ELF-1 (cell line): ENCODE measurements around the gene FAM20C.
"Not testable (repeated sequence)": the region's sequence is repeated elsewhere in the genome, so short reads cannot be mapped to it uniquely, and the experiment has no call there.

Source experiments
- DNase-seq: peaks from one replicate; pipeline ENCODE4 v3.0.0-alpha.2; 2016; ENCODE audit warnings: low read depth, low spot score

Gene FAM20C

DNA sequence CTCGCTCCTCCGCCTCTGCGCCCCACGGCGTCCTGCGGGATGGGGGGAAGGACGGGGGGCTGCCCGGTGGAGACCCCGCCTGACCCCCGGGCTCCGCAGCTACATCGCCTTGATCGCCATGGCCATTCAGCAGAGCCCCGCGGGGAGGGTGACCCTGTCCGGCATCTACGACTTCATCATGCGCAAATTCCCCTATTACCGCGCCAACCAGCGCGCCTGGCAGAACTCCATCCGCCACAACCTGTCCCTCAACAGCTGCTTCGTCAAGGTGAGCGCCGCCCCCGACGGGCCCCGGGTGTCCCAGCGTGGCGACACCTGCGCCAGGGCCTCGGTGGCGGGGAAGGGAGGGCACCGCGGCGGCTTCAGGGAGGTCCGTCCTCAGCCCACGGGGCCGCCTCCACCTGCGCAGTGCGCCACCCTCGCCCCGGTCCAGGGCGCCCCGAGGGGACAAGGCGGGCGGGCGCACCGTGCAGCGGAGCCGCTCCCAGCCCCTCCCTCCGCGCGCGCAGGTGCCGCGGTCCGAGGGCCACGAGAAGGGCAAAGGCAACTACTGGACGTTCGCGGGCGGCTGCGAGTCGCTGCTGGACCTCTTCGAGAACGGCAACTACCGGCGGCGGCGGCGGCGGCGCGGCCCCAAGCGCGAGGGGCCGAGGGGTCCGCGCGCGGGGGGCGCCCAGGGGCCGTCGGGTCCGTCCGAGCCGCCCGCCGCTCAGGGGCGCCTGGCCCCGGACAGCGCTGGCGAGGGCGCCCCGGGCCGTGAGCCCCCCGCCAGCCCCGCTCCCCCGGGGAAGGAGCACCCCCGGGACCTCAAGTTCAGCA is 98.4 kb downstream of the FAM20C start:
- no peak for DNase-seq

DNA sequence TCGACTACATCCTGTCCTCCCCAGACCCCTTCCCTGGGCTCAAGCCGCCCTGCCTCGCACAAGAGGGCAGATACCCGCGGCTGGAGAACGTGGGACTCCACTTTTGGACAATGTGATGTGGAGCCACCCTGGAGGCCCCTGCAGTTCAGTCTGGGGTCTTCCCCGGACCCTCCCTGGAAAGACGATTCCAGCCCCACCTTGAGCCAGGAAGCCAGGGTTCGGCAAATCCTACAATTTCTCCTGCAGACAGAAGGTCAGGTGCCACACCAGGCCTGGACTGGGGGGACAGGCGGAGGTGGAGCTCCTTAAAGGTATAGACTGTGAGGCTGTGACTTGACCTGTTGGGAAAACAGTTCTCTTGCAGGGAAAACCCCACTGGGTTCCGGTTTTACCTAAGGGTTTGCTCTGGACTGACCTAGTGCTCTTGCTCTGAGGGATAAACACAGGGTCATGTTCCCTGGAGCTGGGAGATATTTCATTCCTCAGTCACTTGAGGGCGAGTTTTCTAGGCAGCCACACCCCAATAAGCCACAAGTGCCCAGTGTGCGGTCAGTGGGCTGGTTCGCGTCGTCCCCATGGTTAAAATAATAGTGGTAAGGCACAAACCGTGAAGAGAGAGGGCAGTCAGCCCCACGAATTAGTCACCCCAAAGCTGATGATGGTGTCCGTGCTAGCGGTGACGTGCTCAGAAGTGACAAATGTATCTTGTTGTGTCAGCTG is 99.2 kb downstream of the FAM20C start:
- DNase-seq: no peak

DNA sequence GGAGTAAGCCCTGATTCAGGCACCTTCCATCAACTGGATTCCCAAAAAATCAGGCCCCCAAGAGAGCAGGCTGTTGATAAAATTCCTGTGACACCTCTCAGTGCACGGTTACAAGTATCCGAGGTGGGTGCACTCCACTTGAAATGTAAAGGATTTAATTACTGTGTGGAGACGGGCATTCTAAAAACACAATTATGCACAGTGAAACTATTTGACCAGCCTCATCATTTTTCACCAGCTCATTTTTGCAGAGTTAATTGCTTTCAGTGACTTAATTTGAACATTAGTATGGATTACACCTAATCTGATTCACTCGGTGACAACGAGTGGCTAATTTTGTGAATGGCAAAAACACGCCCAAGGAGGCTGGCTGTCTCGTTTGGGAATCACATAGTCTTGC is 99.9 kb downstream of the FAM20C start:
- no peak for DNase-seq

DNA sequence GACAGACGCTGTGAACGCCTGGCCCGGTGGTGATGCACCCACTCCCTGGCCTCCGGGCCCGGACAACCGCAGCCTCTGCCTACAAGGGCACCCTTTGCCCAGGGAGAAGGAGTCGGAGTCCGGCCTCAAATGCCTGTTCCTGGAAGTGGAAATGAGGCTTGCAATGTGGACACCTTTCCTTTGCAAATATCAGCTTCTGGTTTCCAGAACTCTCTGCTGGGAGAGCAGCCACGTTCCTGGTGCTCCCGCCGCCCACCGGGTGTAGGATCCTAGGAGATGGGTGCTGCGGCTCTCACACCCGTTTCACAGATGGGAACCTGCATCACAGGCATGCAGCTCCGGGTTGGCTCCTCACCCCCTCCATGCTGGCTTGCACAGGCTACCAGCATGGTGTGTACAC is 100.5 kb downstream of the FAM20C start:
- no peak for DNase-seq

DNA sequence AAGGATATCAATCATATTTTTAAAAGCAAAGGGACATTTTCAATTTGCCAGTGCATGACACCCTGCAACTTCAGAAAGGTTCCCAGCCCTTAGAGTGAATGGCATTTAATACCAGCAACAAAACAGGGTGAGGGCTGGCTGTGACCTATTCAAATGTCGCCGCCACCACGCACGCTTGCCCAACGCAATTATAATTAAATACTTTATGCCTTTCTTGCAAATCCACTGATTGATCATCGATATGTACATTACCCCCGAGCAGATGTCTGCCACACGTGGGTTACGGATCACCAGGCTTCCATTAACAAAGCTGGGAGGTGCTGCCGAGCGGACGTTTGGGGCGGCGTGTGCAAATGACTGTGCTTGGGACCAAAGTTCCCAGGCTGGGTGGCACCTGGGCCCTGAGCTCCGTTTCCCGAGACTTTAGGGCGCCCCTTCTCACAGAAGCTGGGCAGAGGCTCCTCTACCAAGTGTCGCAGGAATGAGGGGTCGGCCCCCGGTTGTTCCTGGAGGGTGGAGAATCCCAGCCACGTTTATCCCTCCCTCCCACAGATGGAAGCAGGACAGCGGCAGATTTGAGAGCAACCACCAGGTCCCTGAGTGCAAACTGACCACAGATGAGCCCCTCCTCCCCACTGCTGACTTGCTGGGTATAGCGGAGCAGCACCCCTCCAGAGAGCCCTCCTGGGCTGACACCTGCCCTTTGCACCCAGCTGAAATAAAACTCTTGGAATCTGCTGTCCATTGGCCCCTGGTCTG is 101.5 kb downstream of the FAM20C start:
- DNase-seq: no peak

DNA sequence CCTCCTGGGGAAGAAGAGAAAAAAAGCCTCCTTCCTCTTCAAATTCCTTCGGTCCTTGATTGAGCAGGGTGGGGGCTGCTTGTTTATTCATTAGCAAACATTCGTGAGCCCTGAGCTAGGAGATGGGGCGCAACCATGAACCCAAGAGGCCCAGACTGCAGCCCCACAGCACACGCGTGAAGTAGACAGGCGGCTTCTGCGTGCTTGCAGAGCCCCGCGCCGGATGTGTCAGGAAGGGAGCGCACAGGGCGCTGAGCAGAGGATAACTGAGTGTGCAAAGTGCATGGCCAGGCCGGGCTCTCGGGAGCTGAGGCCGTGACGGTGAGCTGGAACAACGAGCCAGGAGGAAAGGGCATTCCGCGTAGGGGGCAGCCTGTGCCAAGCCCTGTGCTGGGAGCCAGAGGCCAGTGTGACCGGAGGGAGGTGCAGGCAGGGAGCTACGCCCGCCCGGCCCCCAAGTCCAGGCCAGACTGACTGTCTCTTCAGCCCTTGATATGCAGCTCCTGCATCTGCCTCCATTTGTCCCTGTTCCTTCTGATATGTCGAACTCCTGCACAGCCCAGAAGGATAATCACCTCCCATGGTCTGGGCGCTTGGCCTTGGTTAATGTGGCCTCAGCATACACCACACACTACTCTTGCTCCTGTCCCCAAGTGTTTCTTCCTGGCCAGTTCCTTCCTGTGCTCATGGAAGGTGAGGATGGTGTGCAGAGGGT is 102.2 kb downstream of the FAM20C start:
- no peak for DNase-seq

DNA sequence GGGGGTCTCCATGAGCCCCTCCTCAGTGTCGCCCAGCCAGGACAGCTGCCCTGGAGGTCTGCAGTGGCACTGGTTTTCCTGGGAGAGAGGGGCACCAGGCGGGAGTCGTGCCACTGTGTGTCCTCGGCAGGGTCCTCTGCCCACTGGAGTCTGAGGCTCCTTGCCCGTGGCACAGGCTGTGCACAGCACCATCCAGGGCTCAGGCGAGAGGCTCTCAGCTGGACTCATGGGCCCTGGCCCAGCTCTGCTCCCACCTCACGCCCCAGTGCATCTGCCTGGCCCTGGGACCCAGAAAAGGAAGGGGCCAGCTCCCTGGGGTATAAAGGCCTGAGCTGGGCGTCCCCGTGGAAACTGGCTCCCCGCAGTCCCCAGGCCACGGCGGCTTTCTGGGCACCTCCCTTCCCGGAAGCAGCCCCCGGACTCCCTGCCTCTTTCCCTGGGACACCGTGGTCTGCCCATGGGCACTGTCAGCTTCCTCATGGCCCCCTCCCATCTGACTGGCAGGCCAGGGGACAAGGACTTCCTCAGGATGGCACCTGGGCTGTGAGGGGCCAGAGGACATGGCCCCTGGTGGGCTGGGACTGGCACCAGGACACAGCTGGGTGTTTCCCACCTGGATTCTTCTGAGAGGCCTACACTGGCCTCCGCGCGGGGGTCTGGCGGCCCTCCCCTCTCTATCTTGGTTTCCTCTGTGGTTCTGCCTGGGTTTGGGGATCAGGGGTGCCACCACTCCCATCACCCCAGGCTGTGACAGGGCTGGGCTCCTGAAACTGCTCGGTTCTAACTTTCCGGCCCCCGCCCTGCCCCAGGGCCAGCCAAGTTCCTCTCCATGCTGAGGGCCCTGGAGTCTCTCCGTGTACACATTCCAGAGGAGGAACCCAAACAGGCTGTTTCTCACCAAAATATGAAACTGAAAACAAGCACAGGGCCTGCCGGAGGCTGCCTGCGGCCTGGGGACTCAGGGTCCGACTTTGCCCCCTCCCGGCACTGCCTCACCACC is 103.1 kb downstream of the FAM20C start:
- DNase-seq: no peak

DNA sequence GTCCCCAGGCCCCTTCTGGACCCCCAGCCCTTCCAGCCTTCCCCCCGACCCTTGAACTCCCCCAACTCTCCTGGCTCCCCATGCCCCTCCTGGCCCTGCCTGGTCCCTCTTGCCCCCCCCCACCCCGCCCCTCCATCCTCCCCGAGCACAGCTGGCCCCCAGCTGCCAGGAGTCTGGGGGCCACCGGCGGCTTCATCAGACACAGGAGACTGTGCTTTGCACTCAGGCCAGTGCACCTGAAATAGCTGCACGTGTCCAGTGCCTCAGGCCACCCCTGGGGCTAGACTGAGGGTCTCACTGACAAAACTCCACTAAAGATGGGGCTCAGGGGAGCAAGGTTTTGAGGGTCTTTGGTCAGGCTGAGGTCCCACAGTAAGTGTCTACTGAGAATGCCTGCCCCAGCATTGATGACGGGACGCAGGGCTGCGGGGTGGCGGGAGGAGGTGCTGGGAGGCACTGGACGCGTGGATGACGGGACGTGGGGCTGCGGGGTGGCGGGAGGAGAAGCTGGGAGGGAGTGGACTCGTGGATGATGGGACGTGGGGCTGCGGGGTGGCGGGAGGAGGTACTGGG is 104.1 kb downstream of the FAM20C start:
- DNase-seq: no peak

DNA sequence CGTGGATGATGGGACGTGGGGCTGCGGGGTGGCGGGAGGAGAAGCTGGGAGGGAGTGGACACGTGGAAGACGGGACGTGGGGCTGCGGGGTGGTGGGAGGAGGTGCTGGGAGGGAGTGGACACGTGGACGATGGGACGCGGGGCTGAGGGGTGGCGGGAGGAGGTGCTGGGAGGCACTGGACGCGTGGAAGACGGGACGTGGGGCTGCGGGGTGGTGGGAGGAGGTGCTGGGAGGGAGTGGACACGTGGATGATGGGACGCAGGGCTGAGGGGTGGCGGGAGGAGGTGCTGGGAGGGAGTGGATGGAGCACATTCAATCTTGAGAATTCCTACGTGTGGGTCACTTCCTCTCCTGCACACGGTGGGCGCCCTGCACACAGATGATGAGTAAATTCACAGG is 104.8 kb downstream of the FAM20C start:
- DNase-seq: not testable (repeated sequence)

DNA sequence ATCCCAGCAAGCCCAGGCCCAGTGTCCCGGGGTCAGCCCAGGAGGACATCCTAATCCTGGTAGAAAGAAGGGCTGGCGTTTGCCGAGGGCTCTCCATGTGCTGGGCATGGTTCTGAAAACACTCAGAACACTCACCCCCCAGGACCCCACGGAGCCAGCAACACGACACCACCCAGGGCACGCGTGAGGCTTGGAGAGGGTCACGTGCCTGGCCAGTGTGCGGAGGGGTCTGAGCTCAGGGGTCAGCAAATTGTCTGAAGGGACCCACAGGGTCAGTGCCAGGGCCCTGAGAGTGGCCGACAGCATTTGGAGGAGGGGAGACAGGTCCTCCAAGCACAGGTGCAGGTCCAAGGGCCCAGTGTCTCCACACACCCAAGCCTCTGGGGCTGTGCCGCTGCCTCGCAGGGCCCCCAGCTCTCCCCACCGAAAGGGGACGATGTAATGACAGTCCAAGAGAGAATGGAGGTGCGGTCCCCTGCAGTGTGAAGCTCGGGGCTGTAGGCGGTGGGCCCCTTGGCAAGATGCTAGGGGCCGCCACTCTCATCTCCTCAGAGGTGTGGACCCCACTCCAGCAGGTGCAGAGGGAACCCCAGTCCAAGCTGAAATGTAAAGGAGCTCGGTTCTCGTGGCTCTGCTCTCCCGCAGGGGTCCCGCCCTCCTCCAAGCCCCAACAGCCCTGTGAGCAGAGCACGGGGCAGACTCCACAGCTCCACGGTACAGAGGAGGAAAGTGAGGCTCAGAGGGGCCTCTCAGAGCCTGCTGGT is 105.4 kb downstream of the FAM20C start:
- DNase-seq: no peak

DNA sequence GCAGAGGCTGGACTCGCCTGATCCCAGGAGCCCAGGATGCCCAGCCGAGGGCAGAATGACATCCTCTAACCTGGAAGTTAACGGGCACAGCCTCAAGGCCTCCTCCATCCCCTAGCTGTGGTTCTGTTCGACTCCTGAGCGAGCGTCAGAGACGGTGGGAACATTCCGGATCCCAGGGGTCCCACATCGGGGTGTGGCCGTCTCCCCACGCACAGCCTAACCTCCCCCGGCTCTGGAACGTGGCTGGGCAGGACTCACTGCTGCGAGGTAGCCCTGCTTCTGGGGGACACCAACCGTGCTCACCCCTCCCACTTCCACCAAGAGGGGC is 106.0 kb downstream of the FAM20C start:
- DNase-seq: no peak

DNA sequence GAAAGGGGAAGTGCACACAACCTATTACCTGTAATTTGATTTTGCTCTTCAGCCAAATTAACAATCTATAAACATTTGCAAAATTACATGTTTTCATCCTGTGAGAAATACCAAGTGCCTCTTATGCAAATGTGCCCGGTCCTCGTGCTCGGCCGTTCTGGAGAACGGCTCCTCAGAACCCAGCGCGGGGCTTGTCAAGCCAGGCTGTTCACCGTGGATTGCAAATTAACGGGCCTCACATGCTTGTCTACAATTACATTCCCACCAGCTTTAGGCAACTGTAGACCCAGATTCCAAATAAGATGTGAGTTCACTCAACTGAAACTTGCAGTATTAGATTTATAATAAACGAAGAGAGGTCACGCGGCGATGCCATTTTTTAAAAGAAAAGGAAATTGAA is 106.4 kb downstream of the FAM20C start:
- no peak for DNase-seq

DNA sequence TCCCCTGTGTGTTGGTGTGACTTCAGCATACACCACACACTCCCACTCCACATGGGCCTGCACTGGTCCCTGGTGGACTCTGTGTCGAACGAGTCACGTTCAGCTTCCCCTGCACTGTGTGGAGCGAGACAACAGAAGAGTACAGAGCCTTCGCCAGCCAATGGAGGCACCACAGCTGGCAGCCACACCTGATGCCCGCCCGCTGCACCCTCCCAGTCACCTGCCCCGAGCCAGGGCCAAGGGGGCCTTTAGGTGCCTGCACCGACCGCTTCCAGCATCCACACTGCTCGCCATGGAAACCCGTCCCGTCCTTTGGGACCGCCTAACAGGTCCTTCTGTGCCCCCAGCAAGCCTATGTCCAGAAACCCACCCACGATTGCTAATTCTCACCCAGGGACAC is 106.8 kb downstream of the FAM20C start:
- no peak for DNase-seq

DNA sequence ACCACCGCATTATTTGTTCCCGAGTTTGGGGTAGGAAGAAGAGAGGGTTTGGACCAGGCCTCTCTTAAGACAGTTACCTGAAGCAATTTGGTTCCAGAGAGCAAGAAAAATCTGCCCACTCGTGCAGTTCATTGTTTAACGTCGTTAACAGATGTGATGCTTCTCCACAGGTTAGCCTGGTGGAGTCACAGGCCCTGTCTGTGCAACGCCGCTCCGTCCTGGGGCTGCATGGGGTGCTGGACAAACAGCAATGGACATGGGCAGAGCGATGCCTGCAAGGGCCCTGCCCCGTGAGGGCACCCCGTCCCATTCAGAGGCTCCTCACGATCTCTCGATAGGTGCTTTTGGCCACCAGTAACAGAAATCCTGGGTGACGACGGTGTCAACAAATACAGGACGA is 107.3 kb downstream of the FAM20C start:
- DNase-seq: no peak

DNA sequence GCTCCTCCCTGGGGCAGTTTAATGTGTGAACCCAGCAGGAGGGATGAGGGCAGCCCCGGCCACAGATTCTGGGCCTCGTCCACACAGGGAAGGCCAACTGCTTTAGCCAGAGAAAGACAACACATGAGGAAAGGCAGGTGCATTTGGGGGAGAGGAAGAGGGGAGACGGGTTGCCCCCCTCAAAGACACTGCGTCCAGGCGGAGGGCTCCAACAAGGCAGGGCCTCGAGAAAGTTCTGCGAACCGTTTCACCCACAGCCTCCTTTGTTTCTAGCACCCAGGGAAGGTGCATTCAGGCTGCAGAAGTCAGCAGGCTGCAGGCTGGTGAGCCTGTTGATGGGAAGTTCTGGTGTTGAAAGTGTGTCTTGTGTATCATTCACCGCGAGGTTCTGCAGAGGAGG is 107.7 kb downstream of the FAM20C start:
- DNase-seq: no peak

DNA sequence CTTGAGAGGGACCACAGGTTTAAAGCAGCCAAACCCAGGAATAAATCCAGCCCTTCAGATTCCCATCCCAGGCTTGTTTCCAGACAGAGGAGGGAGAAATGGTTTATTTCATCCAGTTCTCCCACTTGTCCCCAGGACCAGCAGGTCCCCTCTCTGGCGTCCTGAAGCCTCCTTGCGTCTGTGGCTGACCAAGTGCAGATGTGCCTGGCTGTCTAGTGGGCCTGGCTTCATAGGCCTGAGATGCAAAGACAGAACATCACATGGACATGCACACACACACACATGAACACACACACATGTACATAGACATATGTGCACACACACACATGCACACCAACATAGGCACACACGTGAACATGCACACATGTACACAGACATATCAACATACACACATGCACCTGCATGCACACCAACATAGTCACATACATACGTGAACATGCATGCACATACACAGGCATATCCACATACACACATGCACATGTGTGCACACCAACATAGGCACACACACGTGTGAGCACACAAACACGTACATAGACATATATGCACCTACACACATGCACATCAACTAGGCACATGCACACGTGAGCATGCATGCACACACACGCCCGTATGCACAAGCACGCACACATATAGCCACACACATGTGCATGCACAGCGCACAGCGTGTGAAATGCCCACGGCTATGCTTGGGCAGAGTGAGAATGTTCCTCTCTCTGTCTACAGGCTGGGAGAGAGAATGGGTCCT is 108.3 kb downstream of the FAM20C start:
- no peak for DNase-seq

DNA sequence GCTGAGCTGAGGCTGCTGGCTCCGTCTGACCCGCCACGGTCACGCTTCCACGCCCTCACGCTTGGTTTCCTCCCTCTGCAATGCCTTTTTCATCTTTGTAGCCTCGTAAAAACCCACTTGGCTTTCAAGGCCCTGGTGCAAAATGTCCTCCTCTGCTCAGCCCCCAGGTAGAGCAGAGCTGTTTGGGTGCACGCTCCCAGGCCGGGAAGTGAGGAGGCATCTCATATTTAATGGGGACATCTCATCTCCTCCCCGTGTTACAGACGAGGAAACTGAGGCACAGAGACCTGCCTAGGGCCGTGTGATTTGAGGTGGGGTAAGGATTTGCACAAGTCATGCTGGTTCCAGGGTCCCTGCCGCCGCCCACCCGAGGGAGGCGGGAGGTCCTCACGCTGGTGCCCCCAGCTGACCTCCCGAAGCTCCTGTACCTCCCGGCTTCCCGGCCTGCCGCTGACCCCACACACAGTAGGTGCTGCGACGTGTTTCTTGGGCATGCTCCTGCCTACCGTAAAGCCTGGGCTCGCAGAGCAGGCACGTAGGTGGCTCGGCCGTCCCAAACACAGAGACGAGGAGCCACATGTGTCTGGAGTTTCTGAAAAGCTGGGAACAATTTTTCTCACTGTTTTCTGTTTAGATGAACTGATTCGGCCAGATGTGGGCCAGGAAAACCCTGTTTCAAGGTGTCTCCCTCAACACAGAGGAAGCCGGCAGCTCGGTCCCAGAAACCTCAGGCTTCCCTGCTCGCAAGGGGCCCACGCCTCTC is 109.1 kb downstream of the FAM20C start:
- DNase-seq: no peak
